Smooth muscle cell of trachea (primary cell): Measurements from ENCODE around the gene WDFY3. TPM values are rescaled to one million over a fixed set of nuclear protein-coding genes. Genes with fewer than 3 reads are reported as not detected.

Experiments
- total RNA-seq: library from RNA; depleted of rRNA; stranded (reverse); fragments of >200 nt; gene quantifications from 2 replicates; pipeline ENCODE4 v1.2.1, GENCODE V29; 2014

WDFY3 gene, protein sequence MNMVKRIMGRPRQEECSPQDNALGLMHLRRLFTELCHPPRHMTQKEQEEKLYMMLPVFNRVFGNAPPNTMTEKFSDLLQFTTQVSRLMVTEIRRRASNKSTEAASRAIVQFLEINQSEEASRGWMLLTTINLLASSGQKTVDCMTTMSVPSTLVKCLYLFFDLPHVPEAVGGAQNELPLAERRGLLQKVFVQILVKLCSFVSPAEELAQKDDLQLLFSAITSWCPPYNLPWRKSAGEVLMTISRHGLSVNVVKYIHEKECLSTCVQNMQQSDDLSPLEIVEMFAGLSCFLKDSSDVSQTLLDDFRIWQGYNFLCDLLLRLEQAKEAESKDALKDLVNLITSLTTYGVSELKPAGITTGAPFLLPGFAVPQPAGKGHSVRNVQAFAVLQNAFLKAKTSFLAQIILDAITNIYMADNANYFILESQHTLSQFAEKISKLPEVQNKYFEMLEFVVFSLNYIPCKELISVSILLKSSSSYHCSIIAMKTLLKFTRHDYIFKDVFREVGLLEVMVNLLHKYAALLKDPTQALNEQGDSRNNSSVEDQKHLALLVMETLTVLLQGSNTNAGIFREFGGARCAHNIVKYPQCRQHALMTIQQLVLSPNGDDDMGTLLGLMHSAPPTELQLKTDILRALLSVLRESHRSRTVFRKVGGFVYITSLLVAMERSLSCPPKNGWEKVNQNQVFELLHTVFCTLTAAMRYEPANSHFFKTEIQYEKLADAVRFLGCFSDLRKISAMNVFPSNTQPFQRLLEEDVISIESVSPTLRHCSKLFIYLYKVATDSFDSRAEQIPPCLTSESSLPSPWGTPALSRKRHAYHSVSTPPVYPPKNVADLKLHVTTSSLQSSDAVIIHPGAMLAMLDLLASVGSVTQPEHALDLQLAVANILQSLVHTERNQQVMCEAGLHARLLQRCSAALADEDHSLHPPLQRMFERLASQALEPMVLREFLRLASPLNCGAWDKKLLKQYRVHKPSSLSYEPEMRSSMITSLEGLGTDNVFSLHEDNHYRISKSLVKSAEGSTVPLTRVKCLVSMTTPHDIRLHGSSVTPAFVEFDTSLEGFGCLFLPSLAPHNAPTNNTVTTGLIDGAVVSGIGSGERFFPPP (N-terminal part only)
- 72.7 and 99.1 TPM in 2 replicates for total RNA-seq

GRCh38 chr4:84966382-84967242 is at the start of gene WDFY3:
Gene WDFY3, minus strand, starts transcription at chr4:84966690. Its CDS starts 106,099 bp downstream, at chr4:84860591.

